Chondrocyte (in vitro differentiated cells): ENCODE measurements around the gene NPW. TPM values are rescaled to one million over a fixed set of nuclear protein-coding genes. Genes with fewer than 3 reads are reported as not detected.

Experiments used
- DNase-seq: peaks from one replicate; pipeline ENCODE4 v3.0.0; 2021; ENCODE audit warnings: mixed read lengths, low spot score
- H3K27ac Mint-ChIP-seq: one replicate; pipeline ENCODE4 v1.8.0; 2021; ENCODE audit warnings: mild to moderate bottlenecking, moderate library complexity, mixed read lengths; ENCODE audit not compliant: unreplicated experiment
- H3K27me3 Mint-ChIP-seq: 2 replicates; pipeline ENCODE4 v1.8.0; 2021; ENCODE audit warnings: low read depth, mixed read lengths
- H3K36me3 Mint-ChIP-seq: 2 replicates; pipeline ENCODE4 v1.8.0; 2021; ENCODE audit warnings: low read depth, mixed read lengths
- H3K4me1 Mint-ChIP-seq: 2 replicates; pipeline ENCODE4 v1.8.0; 2021; ENCODE audit warnings: low read depth, mild to moderate bottlenecking, mixed read lengths
- H3K4me3 Mint-ChIP-seq: one replicate; pipeline ENCODE4 v1.8.0; 2021; ENCODE audit warnings: mild to moderate bottlenecking, moderate library complexity, mixed read lengths; ENCODE audit not compliant: unreplicated experiment
- H3K9me3 Mint-ChIP-seq: 2 replicates; pipeline ENCODE4 v1.8.0; 2021; ENCODE audit warnings: low read depth, mixed read lengths
- CTCF ChIP-seq: fragments of 200-600 bp; sonication (generic); IDR thresholded peaks from 2 replicates; pipeline ENCODE4 v1.5.0; 2021; ENCODE audit warnings: antibody characterized with exemption, mild to moderate bottlenecking, moderate library complexity
- total RNA-seq: library from RNA; stranded (reverse); gene quantifications from 3 replicates; pipeline ENCODE4 v1.2.1, GENCODE V29; 2021

The NPW gene
- total RNA-seq, 1 donor from 2014 or later, result 2.5 TPM

- peak overlapping the region; percentile 66 for H3K27ac Mint-ChIP-seq
- no peak for DNase-seq
These were observed 18.2 kb downstream of the NPW start for GRCh38 chr16:2037647-2038381.

GRCh38 chr16:2038382-2039231, 19.0 kb downstream of the NPW start:
- DNase-seq, result no peak
- H3K4me1 Mint-ChIP-seq, result peaks cover 75% of the 10 kb centered on the region
- H3K27ac Mint-ChIP-seq, result peak overlapping the region; percentile 92
- H3K27me3 Mint-ChIP-seq, result no peaks in the 10 kb centered on the region
- no peak for TF ChIP-seq CTCF
- H3K36me3 Mint-ChIP-seq, result peaks cover 3% of the 10 kb centered on the region
- peak overlapping the region; percentile 40 for H3K4me3 Mint-ChIP-seq
- H3K9me3 Mint-ChIP-seq, result no peaks in the 10 kb centered on the region

More at GRCh38 chr16:2037647-2038381, 18.2 kb downstream of the NPW start:
- H3K27me3 Mint-ChIP-seq, result no peaks in the 10 kb centered on the region
- peaks cover 3% of the 10 kb centered on the region for H3K36me3 Mint-ChIP-seq
- TF ChIP-seq CTCF, result no peak
- peak overlapping the region; percentile 16 for H3K4me3 Mint-ChIP-seq
- H3K4me1 Mint-ChIP-seq, result peaks cover 75% of the 10 kb centered on the region
- no peaks in the 10 kb centered on the region for H3K9me3 Mint-ChIP-seq

- Mint-ChIP-seq H3K4me3 (peak overlapping the region; percentile 40), H3K9me3 (no peaks in the 10 kb centered on the region), H3K4me1 (peaks cover 70% of the 10 kb centered on the region), H3K27me3 (no peaks in the 10 kb centered on the region), H3K36me3 (peaks cover 3% of the 10 kb centered on the region), H3K27ac (peak overlapping the region; percentile 92)
- no peak for DNase-seq
- TF ChIP-seq CTCF, result no peak
These were observed 19.9 kb downstream of the NPW start for GRCh38 chr16:2039274-2040031.

DNA sequence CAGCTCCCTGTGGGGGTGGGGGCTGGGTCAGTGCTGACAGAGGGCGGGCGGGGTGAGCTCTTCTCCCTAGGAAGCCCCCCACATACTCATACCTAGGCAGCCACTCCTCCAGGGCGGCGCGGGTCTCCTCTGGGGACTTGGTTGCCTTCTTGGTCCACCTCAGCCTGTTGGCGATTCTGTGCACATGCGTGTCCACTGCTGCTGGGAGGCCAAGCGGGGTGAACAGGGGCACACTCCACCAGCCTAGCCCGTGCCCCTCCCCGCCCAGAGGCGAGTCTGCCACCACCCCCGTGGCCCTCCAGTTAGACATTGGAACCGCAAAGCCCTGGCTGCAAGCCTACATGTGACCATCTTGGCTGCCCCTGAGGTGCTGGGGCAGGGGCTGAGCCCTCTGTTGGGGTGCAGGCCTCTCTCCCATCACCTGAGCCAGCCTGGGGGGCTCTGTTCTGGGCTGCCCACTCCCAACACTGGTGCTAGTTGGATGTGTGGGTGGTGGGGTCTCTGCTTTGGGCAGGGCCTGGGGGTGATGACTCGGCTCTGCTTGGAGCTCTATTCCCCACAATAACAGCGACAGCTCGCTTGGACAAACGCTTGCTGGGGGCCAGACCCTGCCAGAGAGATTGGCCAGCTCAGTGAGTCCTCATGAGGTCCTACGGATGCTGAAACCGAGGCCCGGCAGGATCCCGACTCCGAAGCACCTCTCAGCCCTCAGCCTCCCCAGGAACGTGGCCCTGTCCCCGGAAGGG, 20.6 kb downstream of the NPW start:
- Mint-ChIP-seq H3K27me3 (no peaks in the 10 kb centered on the region), H3K4me1 (peaks cover 63% of the 10 kb centered on the region), H3K9me3 (no peaks in the 10 kb centered on the region), H3K4me3 (no peak overlapping the region), H3K27ac (peak overlapping the region; percentile 92), H3K36me3 (peaks cover 3% of the 10 kb centered on the region)
- TF ChIP-seq CTCF, result no peak
- no peak for DNase-seq
